HG02943 (cell line): Measurements from ENCODE around the gene SIK2.
A peak's percentile ranks its signal among the peaks of the same experiment; 100 is the strongest.
"Not testable (repeated sequence)": the region's sequence is repeated elsewhere in the genome, so short reads cannot be mapped to it uniquely, and the experiment has no call there.

ENCODE experiments used
- ATAC-seq: cut with Tn5 transposase; IDR thresholded peaks from one replicate; pipeline ENCODE4 v1.9.1; 2021; ENCODE audit warnings: mild to moderate bottlenecking, low read depth, moderate library complexity; ENCODE audit not compliant: unreplicated experiment

Gene SIK2

DNA sequence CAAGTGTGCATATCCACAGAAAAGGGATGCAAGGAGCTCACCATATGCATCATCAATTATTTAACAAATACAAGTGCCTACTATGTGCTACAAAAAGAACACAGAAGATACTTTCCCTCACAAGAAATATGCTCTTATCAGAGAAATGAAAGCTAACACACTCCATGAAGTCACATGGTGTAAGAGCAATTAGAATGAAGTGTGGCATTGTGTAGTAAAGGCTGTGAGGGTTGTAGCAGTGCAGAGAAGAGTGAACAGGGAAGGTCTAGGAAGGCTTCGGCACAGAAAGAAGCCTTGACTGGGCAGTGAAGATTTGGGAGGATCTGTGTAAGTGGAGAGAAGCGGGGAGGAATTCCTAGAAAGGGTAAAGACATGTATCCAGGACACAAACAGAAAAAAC is 141.5 kb downstream of the SIK2 start:
- ATAC-seq, result no peak

DNA sequence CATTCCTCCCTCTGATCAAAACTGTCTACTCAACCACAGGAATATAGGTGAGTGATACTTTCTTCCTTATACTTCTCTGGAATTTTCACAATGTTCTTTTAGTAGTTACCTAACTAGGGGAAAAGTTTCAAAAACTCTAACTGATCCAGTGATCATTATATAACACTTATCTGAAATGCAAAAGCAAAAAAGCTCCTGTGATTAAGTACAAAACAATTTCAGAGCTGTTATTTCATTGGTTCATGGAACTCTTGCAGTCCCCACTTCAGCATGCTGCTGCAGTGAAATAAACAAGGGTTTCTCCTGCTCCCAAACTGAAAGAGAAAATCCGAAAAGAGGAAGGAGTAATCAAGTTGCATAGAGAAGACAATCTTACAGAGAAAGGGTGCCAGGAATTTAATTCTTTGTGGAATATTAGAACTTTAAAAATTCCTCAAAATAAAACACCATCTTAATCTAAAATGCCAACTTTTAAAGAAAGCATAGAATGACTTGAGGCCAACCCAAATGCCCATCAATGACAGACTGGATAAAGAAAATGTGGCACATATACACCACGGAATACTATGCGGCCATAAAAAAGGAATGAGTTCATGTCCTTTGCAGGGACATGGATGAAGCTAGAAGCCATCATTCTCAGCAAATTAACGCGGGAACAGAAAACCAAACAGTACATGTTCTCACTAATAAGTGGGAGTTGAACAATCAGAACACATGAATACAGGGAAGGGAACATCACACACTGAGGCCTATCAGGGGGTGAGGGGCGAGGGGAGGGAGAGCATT is 143.7 kb downstream of the SIK2 start:
- no peak for ATAC-seq

DNA sequence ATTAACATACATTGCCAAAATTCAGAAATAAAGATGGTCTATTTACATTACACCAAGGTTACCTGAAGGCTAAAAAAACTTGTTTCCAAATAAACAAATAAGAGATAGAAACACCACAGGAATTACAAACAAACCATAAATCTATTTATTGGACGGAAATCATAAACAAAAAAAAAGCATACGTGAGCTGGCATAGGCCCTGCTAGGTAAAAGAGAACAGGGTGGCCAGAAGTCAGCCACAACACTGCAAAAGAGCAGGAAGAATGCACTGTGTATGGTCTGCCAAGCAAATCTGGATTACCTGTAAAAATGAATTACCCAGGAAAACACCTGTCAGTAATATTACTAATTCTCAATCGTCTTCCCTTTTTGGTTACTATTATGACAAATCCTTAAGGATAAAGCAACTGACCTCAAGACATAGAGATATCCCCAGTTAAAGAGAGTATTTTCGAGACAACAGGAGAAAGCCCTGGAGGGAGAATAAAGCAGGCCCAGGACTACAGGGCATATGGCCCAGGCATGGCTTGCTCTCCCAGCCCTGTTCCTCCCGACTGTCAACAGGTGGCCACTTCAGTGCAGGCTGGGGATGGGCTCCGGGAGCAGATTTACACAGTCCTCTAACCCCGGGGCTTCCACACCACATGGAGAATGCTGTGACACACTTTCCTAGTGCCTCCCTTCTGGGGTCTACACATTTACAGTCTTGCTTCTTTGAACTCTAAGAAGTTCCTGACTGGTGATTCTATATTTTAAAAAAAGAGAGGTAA is 146.0 kb downstream of the SIK2 start:
- no peak for ATAC-seq

DNA sequence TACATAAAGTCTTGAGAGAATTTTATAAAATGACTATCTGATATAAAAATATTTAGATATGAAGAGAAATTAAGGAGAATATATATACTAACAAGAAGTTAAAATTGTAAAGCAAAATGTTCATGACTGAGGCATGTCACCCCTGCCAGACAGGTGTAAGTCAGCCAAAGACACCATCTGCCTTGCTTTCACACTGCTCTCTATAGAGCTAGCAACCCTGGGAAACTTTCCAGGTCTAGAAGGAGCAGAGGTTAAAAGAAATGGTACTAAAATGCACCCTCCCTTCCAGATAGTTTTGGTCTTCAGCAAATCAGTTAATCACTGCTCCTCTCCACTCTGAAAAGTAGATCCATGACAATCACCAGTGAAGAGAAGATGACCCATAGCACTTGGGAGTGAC is 147.4 kb downstream of the SIK2 start:
- ATAC-seq, result no peak

DNA sequence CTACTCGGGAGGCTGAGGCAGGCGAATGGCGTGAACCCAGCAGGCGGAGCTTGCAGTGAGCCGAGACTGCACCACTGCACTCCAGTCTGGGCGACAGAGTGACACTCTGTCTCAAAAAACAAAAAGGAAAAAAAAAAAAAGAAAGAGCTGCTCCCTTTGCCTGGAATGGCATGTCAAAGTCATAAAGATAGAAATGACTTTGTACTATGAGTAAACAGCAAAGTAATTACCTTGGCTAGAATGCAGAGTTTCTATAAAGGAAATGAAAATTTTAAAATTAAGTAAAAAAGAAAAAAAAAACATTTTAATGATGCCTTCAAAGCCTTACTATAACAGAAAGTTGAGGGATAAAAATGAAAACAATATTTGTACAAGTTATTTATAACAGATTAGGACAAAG is 153.8 kb downstream of the SIK2 start:
- no peak for ATAC-seq

DNA sequence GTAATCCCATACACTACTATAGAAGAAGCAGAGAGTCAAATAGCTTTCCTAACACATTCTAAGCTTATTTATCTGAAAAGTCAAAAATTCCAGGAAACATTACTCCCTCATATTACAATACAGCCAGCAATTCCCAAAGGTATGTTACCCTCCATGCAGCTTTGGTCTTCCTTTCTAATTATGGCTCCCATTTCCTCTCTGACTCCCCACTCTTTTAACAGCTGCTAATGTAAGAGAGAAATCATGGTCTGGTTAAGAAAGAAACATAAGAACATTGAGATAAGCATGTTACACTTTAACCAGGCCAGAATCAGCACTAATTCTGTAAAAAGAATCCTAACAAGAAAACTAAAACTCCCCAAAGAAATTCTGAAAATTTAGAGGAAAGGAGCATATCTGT is 157.1 kb downstream of the SIK2 start:
- no peak for ATAC-seq

DNA sequence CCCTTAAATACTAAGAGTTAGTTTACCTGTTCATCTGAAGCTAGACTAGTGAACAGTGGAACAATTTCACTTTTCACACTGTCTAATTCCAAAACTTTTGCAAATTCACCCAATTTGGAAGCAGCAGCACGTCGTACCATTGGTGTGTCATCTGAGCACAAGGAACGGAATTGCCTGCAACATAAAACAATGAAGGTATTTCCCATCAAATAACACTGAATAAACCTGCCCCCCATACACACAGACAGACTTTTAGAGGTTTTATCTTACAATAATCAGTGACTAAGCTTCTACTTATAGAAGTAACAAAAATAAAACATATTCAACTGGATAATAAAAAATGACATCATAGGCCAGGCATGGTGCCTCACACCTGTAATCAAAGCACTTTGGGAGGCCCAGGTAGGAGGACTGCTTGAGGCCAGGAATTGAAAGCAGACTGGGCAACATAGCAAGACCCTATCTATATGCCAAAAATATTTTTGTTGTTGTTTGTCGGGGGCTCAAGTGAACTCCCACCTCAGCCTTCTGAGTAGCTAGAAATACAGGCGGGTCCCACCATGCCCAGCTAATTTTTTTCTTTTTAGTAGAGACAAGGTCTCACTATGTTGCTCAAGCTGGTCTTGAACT is 157.6 kb downstream of the SIK2 start:
- no peak for ATAC-seq

DNA sequence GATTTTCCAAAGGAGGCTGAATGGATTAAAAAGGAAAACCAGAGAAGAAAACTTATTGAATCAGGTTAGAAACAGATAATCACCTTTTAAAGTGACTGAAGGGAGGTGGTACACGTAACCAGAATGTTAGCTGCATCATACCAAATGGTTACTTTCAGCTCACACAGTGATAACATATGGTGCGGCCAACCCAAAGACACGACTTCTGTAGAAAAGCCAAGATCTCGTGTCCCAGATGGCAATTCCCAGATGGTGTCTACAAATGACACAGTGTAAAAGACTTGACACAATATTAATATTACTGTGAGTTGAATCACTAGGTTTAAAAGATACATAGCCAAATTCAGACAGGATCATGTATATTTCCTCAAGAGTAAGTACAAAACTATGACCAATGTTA is 158.8 kb downstream of the SIK2 start:
- ATAC-seq, result no peak

DNA sequence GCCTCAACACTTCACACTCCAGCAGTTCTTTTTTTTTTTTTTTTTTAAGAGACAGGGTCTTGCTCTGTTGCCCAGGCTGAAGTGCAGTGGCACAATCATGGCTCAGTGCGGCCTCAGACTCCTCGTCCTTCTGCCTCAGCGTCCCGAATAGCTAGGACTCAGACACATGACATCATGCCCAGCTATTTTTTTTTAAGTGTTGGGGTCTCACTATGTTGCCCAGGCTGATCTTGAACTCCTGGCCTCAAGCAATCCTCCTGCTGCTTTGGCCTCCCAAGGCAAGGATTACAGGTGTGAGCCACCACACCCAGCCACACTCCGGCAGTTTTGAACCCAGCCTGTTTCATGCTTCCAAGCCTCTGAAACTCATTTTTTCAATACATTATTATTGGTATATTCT is 160.3 kb downstream of the SIK2 start:
- no peak for ATAC-seq

DNA sequence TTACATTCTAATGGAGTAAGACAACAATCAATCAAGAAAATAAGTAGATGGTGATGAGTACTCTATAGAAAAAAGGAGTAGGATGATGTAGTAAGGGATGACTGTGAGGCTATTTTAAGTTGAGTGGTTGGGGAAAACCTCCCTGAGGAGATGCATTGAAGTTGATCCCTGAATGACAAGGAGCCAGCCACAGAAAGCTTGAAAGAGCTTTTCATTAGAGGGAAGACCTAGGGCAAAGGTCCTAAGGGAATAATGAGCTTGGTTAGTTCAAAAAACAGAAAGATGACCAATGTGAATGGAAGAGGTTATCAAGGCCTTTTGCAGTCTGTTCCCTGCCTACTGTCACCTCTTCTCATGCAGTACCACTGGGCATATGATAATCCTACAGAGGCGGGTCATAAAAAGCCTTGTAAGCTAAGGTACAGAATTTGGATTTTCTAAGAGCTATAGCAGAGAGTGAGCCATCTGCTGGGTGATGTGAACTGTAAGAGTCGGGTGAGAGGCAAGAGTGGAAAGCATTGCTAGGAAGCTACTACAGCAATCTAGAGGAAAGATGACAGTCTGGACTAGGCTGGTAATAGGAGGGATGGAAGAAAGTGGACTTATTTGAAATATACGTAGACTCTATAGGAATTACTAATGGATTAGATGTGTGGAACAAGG is 160.9 kb downstream of the SIK2 start:
- no peak for ATAC-seq

DNA sequence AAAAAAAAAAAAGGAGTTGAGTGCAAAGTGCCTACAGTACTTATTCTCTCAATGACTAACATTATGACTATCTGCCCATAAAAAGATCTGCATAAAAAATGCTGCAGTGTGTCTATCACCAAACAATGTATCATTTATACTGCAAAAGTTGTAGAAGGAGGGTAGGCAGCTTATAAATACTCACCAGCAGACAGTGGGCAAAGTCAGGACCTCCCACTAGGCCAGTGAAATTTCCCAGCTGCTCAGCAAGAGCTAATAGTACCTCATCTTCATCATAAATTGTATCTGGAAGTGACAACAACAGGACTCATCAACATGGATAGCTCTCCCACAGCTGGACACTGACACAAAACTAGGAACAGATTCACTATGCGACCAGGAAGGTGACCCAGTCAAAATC is 162.4 kb downstream of the SIK2 start:
- ATAC-seq, result no peak

DNA sequence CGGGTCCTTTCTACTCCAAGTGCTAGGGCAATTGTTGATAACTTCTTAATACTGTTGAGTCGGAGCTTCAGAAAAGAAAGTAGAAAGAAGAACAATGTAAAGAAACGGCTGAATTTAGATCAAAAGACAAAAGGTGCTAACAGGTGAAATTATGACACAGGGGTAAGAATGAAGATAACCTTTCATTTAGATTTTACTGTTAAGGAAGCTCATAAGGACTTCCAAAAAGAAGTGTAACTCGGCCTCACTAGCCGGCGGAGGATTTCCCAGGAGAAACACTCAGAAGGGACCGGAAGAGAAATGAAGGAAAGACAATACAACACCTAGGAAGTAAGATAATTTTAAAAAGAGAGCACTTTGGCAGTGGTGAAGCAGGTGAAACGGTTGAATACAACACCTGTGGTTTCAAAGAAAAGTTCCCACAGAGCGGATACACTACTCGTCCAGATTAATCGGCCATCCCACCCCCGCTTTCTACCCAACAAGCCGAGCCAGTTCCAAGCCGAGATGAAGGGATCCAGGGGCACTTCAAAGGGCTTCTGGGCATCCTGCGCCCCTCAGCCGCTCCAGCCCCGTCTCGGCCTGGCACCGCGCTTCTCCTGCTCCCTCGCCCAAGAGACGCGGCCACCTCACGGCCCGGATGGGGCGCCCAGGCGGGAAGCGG is 163.2 kb downstream of the SIK2 start:
- peak; percentile 24 for ATAC-seq

DNA sequence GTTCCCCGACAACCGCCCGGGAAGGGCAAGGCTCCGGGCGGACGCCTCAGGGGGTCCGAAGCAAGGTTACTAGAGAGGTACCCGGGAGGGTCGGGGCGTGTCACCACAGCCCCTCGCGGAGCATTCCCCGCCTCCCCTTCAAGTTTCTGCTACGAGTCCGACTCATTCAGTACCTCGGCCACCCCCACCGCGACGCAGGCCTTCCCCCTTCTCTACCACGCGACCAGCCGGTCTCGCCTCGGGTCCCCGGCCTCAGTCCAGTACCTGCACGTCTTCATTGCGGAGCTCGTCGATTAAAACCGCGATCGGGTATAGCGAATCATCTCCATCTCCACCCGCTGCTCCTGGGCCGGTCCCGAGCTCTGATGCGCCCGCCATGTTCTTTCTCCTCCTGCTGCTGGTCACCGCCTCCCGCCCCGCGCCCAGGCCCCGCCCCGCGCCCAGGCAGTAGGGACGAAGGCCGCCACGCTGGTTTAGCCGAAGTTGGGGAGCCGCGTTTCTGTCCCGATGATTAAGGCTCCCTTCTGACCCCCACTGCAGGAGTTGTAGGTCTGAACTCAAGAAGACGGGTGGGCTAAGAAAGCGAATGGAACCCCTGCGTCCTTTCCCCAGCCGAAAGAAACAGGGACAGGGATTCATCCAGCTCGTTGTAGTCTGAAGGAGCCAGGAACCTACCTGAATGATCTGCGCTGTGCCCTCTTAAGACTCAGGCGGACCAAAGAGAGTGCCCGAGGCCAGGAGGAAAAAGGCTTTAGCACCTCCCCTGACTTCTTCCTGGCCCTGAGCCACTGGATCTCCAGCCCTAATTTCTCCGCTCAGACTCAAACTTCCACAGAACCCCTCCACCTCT is 164.0 kb downstream of the SIK2 start, which contains the start of gene PPP2R1B:
PPP2R1B (minus strand) TSS at position 406 of the 850 bp plus-strand sequence; CDS start at position 378, 28 bp downstream.
- ATAC-seq, result peak; percentile 90

DNA sequence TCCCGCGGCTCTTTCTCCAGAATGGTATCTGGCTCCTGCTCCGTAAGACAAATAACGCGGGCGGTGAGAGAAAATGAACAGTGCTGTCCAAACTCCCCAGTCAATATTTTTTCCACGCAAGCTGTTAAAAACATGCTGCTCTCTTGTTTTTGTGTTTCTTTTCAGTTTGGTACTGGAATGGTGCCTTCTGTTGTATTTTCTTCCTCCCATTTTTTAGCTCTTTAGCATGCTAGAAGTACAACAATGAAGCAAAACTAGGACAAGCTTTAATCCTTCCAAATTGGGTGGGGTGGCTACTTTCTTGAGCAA is 164.5 kb downstream of the SIK2 start:
- no peak for ATAC-seq

DNA sequence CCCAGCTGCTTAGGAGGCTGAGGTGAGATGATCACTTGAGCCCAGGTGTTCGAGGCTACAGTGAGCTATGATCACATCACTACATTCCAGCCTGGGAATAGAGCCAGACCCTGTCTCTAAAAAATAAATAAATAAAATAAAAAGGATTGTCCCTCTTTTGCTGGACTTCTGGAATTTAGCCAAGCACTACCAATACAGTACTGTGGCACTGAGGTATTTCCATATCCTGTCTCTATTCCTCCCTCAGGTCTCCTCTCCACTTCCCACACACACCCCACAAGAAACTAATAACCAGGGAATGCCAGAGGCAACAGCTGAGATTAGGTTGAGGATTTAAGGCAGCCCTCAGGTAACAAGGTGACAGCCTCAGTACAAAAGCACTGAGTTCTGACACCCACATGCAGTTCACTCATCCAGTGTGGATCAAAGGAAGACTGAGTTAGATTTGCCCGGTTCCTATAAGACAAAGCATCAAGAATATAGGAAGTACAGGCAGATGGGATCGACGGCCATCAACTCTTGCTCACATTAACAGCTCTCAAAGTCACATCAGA is 168.4 kb downstream of the SIK2 start:
- no peak for ATAC-seq

DNA sequence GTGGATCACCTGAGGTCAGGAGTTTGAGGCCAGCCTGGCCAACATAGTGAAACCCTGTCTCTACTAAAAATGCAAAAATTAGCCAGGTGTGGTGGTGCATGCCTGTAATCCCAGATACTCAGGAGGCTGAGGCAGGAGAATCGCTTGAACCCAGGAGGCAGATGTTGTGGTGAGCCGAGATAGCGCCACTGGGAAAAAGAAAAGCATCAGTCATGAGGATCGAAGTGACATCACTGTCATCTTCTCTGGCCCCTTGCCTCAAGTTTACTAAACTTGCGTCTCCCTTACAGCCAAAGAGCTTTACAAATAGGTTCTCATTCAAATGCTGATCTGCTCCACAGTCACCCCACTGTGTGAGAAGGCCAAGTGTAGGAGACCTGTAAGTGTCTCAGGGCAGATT is 169.0 kb downstream of the SIK2 start:
- ATAC-seq, result not testable (repeated sequence)

DNA sequence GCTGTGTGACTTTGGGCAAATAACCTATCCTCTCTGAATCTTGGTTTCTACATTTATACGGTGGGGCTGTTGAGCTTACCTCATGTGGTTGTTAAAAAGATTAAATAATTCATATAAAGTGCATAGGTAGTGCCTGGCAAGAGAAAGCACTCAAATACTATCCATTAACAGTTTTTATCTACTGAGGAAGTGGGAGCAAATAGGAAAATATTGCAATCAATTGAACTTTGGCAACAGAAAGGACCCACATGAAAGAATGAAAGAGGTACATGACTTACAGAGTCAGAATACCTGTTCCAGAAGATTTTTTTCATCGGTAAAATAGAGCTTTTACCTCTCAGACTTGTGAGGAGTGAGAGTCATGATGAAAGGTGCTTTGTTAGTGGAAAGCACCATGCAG is 170.3 kb downstream of the SIK2 start:
- ATAC-seq, result no peak

DNA sequence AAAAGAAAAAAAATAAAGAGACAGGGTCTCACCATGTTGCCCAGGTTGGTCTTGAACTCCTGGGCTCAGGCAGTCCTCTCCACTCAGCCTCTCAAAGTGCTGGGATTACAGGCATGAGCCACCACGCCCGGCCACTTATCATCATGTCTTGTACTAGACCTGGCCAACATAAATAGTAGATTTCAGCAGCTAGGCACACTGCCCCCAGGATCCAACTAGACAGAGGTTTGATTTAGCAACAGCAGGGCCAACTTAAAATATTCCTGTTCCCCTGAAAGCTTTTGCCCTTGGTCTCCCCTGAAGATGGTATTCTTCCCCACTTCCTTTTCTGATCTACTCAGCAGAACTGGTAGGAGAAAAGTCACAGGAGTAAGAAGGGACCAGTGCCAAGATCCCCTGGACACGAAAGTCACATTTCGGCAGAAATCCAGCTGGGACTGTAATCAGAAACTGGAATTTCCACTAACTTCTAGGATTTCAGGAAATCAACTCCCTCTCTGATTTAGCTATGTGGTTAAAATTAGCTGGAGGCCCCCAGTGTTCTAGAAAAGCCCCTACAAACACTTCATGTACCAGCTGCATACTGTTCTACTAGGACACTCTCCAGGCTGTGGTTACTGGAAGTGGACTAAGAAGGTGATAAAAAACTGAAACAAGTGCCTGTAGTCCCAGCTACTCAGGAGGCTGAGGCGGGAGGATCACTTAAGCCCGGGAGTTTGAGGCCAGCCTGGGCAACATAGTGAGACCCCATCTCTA is 172.9 kb downstream of the SIK2 start:
- no peak for ATAC-seq
